GM06990 (cell line): ENCODE results near the gene FAM120A.

Experiments used
- DNase-seq: peaks from one replicate; pipeline ENCODE4 v3.0.0-alpha.2; 2011; ENCODE audit not compliant: insufficient read length; ENCODE audit errors: extremely low read depth
- H3K27me3 ChIP-seq: replicated peaks from 2 replicates; pipeline ENCODE4 v1.6.0; 2011; ENCODE audit warnings: low read length; ENCODE audit not compliant: control insufficient read depth, insufficient read depth
- H3K36me3 ChIP-seq: 2 replicates; pipeline ENCODE4 v1.5.1; 2011; ENCODE audit warnings: low read length; ENCODE audit not compliant: control insufficient read depth, insufficient read depth
- H3K4me3 ChIP-seq: replicated peaks from 2 replicates; pipeline ENCODE4 v1.5.1; 2011; ENCODE audit warnings: low read depth, mild to moderate bottlenecking, control low read depth, low read length
- CTCF ChIP-seq: IDR thresholded peaks from 2 replicates; pipeline ENCODE4 v1.5.1; 2011; ENCODE audit warnings: low read length, control low read depth, mild to moderate bottlenecking, inconsistent platforms; ENCODE audit not compliant: insufficient read depth, poor library complexity, severe bottlenecking

The FAM120A gene

GRCh38 chr9:93565089-93565488, 113.6 kb downstream of the FAM120A start:
- DNase-seq: no peak
- Histone ChIP-seq H3K27me3 (no peaks in the 10 kb centered on the region), H3K4me3 (no peak overlapping the region), H3K36me3 (peaks cover 6% of the 10 kb centered on the region)
- TF ChIP-seq CTCF: no peak

GRCh38 chr9:93566408-93567270, 115.2 kb downstream of the FAM120A start:
- peak; percentile 98 for DNase-seq
- H3K27me3 ChIP-seq: no peaks in the 10 kb centered on the region
- H3K36me3 ChIP-seq: peaks cover 5% of the 10 kb centered on the region
- peak; percentile 91 for TF ChIP-seq CTCF
- H3K4me3 ChIP-seq: peak overlapping the region; percentile 69

- peaks cover under 1% of the 10 kb centered on the region for H3K36me3 ChIP-seq
- no peaks in the 10 kb centered on the region for H3K27me3 ChIP-seq
- peak overlapping the region; percentile 69 for H3K4me3 ChIP-seq
- no peak for TF ChIP-seq CTCF
- DNase-seq: no peak
These were observed 115.9 kb downstream of the FAM120A start for GRCh38 chr9:93567271-93567959.

- no peak for TF ChIP-seq CTCF
These were observed 116.7 kb downstream of the FAM120A start for GRCh38 chr9:93568169-93568568.

GRCh38 chr9:93569621-93570174, 118.2 kb downstream of the FAM120A start:
- H3K36me3 ChIP-seq: no peaks in the 10 kb centered on the region
- no peak overlapping the region for H3K4me3 ChIP-seq
- no peaks in the 10 kb centered on the region for H3K27me3 ChIP-seq
- DNase-seq: no peak
- no peak for TF ChIP-seq CTCF

More at GRCh38 chr9:93568169-93568568, 116.7 kb downstream of the FAM120A start:
- DNase-seq: no peak
- no peaks in the 10 kb centered on the region; the same call in 1 of the 2 replicates for H3K36me3 ChIP-seq
- no peak overlapping the region for H3K4me3 ChIP-seq
- no peaks in the 10 kb centered on the region for H3K27me3 ChIP-seq
